ENCODE measurements around the gene APOBR. TPM values are rescaled to one million over a fixed set of nuclear protein-coding genes. Genes with fewer than 3 reads are reported as not detected.

The APOBR gene
- total and polyA plus RNA-seq, 2 of the 13 experiments (the other 11 are each of a cell fraction or from before 2014, with no cell fraction given): 0.03 TPM; not detected in 1

- TF ChIP-seq ZHX2 (IDR thresholded peaks at IDR 0.05; ENCODE audit: low read depth) (no peak), ZHX2 (CRISPR knock-in tag; IDR thresholded peaks at IDR 0.05; ENCODE audit: borderline replicate concordance) (no peak), ZNF670 (CRISPR knock-in tag; IDR thresholded peaks at IDR 0.05; ENCODE audit: borderline replicate concordance) (no peak), SOX6 (IDR thresholded peaks at IDR 0.05) (no peak), SOX6 (CRISPR knock-in tag; IDR thresholded peaks at IDR 0.05) (peak; percentile 70), ZSCAN20 (CRISPR knock-in tag; IDR thresholded peaks at IDR 0.05; ENCODE audit: borderline replicate concordance) (no peak), LCORL (IDR thresholded peaks at IDR 0.05) (peak; percentile 65), LCORL (CRISPR knock-in tag; IDR thresholded peaks at IDR 0.05) (peak; percentile 100), KLF6 (CRISPR knock-in tag; IDR thresholded peaks at IDR 0.05) (0 out of 2 replicates have a peak, but pooled peaks have one; percentile 1), SIN3B (IDR thresholded peaks at IDR 0.05; ENCODE audit: low read length) (no peak), HNRNPLL (IDR thresholded peaks at IDR 0.05; ENCODE audit: low read depth, low read length, poor library complexity, severe bottlenecking) (peak; percentile 12), DPF2 (CRISPR knock-in tag; IDR thresholded peaks at IDR 0.05; ENCODE audit: borderline replicate concordance, low read depth) (no peak), GTF2F1 (IDR thresholded peaks at IDR 0.05; ENCODE audit: low read length) (no peak), HBP1 (CRISPR knock-in tag; IDR thresholded peaks at IDR 0.05; ENCODE audit: low read depth) (no peak), SP5 (CRISPR knock-in tag; IDR thresholded peaks at IDR 0.05; ENCODE audit: borderline replicate concordance, low read depth) (peak; percentile 54; the same call in 1 of the 2 replicates), ZNF383 (CRISPR knock-in tag; IDR thresholded peaks at IDR 0.05; ENCODE audit: borderline replicate concordance) (no peak), IKZF1 (IDR thresholded peaks at IDR 0.05) (no peak), ZFP36 (IDR thresholded peaks at IDR 0.05; ENCODE audit: borderline replicate concordance, low read depth, low read length, partially characterized antibody) (no peak)
These were observed 44.5 kb downstream of the APOBR start, which contains the start of gene NUPR1 (continued) for GRCh38 chr16:28538733-28539596.

Data from HepG2 (cell line).